Stimulated activated naive CD4-positive, alpha-beta T cell (primary cell): ENCODE data around the gene KDM1A.

Source experiments
- DNase-seq, 6 experiments: peaks; one replicate each; lab custom pipeline; 2025; lab: John Stamatoyannopoulos, UW

The KDM1A gene

GRCh38 chr1:23069675-23070074 lies 50.4 kb downstream of the KDM1A start:
- no peak for DNase-seq

- DNase-seq, result no peak
Observed at GRCh38 chr1:23074012-23074411, 54.7 kb downstream of the KDM1A start.

- no peak for DNase-seq
Observed at GRCh38 chr1:23079025-23079424, 59.8 kb downstream of the KDM1A start.

GRCh38 chr1:23080885-23081284 lies 61.6 kb downstream of the KDM1A start:
- DNase-seq, result no peak

- no peak for DNase-seq
Observed at GRCh38 chr1:23081376-23081775, 62.1 kb downstream of the KDM1A start.

- DNase-seq, result no peak
Observed at GRCh38 chr1:23083714-23084480, 64.6 kb downstream of the KDM1A start.

GRCh38 chr1:23084880-23085279 lies 65.6 kb downstream of the KDM1A start:
- DNase-seq, result no peak

GRCh38 chr1:23085696-23086095 lies 66.4 kb downstream of the KDM1A start:
- DNase-seq, result no peak

- DNase-seq, result no peak
Observed at GRCh38 chr1:23088027-23088426, 68.8 kb downstream of the KDM1A start.

- no peak for DNase-seq
Observed at GRCh38 chr1:23090056-23090455, 70.8 kb downstream of the KDM1A start.

GRCh38 chr1:23091545-23091944 lies 72.3 kb downstream of the KDM1A start:
- DNase-seq, result no peak

GRCh38 chr1:23092447-23092846 lies 73.2 kb downstream of the KDM1A start:
- DNase-seq, result no peak

GRCh38 chr1:23097316-23097715 lies 78.0 kb downstream of the KDM1A start:
- DNase-seq, result no peak

- peak; percentile 16 to 74 (median 48) for DNase-seq
Observed at GRCh38 chr1:23098463-23099170, 79.3 kb downstream of the KDM1A start.

GRCh38 chr1:23099171-23099536 lies 79.9 kb downstream of the KDM1A start:
- no peak for DNase-seq

- no peak for DNase-seq
Observed at GRCh38 chr1:23100074-23100748, 80.9 kb downstream of the KDM1A start.

- DNase-seq, result no peak
Observed at GRCh38 chr1:23101101-23101827, 82.0 kb downstream of the KDM1A start.

GRCh38 chr1:23101887-23102286 lies 82.6 kb downstream of the KDM1A start:
- DNase-seq, result no peak

GRCh38 chr1:23102289-23102688 lies 83.0 kb downstream of the KDM1A start:
- DNase-seq, result no peak

- peak in 3 of 6 experiments; percentile 21 to 30 (median 27) for DNase-seq
Observed at GRCh38 chr1:23103001-23103889, 84.0 kb downstream of the KDM1A start.

- no peak for DNase-seq
Observed at GRCh38 chr1:23108918-23109533, 89.8 kb downstream of the KDM1A start.
